LNCAP (cell line): ENCODE results near the gene APOBEC3C.

Experiments
- TF ChIP-seq, protein P1 (sequence below): fragments of 450-650 bp; IDR thresholded peaks from 2 replicates; pipeline ENCODE4 v1.5.1; 2017; ENCODE audit warnings: mild to moderate bottlenecking

The APOBEC3C gene

DNA sequence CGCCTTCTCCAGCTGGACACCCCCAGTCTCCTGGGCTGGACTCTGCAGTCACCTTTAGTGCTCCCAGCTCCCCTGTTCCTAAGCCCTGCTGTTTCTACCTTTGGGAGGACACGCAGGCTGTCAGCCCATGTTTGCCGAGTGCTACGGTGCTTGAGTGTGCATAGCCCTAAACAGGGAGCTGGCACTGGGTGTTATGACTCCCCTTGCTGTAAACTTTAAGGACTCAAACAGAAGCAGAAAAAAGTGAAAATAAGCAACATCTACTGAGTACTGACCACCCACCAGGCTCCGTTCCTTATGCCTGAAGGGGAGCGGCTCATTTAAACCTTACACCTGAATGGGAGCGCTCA, 39.3 kb upstream of the APOBEC3C start:
- TF ChIP-seq, protein P1, sequence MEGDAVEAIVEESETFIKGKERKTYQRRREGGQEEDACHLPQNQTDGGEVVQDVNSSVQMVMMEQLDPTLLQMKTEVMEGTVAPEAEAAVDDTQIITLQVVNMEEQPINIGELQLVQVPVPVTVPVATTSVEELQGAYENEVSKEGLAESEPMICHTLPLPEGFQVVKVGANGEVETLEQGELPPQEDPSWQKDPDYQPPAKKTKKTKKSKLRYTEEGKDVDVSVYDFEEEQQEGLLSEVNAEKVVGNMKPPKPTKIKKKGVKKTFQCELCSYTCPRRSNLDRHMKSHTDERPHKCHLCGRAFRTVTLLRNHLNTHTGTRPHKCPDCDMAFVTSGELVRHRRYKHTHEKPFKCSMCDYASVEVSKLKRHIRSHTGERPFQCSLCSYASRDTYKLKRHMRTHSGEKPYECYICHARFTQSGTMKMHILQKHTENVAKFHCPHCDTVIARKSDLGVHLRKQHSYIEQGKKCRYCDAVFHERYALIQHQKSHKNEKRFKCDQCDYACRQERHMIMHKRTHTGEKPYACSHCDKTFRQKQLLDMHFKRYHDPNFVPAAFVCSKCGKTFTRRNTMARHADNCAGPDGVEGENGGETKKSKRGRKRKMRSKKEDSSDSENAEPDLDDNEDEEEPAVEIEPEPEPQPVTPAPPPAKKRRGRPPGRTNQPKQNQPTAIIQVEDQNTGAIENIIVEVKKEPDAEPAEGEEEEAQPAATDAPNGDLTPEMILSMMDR = no peak

DNA sequence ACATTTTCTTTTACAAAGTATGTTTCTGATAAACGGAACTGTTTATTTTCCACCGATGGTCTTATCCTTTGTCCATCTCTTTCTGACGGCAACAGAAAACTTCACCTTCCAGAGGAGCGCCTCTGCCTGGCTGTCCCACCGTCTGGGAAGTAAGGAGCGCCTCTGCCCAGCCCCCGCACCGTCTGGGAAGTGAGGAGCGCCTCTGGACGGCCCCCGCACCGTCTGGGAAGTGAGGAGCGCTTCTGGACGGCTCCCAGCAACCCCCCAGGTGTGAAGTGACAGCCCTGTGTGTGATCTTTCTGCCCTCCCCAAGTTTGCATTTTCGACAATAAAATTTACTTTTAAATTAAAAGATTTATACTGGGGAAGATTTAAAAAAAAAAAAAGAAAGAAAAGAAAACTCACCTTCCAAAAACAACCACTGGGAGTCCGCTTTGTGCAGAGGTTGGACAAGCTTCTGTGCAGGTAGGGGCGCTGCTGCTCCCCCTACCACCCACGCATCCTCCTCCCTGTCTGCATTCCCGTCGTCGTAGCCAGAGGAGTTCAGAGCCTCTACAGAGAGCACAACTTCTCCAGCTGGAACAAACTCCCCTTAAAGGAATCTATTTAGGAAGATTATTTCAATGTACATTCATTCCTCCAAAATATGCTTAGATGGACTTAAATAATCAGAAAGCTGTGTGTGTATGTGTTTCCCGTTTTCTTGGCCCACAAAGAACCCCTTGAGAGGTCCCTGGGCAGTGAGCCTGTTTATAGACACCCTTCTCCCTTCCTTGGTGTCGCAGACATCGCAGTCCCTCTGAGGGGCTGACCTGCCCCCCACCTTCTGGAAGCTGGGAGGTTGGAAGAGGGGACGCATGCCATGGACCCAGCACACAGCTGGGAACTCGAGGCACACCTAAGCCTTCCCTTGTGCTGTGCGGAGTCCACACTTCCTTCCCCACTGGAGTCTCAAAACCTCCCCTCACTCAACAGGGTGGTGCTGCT, 32.8 kb upstream of the APOBEC3C start:
- TF ChIP-seq, protein P1 = no peak

DNA sequence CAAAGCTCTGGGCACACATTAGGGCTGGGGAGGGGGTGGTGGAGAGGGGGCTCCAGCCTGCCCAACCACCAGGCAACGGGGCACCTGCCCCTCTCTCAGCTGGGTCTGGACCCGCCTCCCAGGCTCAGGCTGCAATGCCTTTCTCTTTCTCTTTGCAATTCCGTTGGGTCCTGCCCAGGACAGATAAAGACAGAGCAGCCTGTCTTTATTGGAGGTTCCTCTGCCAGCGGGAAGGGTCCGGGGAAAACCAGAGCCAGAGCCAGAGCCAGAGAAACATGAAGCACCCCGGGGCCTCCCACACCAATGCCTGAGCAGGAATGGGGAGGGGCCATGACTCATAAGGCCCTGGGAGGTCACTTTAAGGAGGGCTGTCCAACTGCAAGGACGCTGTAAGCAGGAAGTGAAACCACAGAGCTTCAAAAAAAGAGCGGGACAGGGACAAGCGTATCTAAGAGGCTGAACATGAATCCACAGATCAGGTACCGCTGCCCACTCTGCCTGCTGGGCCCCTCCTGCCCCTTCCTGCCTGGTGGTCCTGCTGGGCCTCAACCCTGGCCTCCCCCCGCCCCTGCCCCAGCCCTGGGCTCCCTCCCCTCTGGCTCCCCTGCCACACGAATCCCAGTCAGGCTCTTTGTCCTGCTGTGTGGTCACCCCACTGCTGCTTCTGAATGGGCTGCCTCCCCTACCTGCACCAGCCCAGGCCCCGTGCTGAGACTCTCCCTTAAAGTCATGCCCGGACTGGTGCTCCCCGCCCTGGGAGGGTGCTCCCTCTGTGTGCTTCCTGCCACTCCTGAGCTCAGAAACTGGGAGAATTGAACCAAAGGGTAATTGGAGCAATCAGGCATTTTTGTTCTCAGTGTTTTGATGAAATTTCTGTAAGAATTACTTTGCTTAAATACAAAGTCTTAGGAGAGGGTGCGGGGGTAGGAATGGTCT, 31.8 kb upstream of the APOBEC3C start, which contains the start of gene APOBEC3B:
Gene APOBEC3B, plus strand, starts transcription at position 356 of the 936 bp plus-strand sequence. Its CDS starts 107 bp downstream, at position 463.
- TF ChIP-seq, protein P1 = no peak

DNA sequence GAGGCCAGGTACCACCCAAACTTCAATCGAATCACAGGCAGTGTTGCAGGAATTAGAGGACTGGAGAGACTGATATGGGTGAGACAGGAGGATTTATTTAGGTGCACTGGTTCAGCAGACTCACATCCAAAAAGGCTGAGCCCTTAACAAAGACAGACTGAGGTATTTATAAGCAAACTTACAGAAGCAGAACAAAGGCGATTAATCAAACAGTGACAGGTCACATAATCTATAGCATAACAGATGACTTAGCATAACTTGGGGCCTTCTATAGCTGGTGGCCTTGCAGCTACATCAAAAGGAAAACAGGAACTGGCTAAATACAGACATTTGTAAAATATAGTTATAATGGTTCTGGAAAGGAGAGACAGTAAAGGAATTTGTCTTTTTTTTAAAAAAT, 29.8 kb upstream of the APOBEC3C start:
- TF ChIP-seq, protein P1 = no peak

DNA sequence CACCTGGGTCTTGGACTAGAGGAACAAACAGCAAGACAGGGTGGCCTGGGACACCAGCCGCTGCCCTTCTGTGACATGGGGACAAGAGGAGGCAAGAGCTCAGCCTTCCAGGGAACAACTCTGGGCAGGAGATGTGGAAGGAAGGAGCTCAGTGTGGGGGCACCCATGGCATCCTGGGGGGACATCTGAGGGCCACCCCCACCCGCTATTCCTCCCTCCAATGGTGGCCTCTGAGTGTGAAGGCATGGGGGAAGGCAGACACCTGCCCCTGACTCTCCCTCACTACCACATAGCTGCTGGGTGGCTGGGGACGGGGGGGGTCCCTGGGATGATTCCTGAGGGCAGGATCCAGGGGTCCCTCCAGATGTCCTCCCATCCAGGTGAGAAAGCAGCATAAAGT, 27.4 kb upstream of the APOBEC3C start:
- TF ChIP-seq, protein P1 = no peak

DNA sequence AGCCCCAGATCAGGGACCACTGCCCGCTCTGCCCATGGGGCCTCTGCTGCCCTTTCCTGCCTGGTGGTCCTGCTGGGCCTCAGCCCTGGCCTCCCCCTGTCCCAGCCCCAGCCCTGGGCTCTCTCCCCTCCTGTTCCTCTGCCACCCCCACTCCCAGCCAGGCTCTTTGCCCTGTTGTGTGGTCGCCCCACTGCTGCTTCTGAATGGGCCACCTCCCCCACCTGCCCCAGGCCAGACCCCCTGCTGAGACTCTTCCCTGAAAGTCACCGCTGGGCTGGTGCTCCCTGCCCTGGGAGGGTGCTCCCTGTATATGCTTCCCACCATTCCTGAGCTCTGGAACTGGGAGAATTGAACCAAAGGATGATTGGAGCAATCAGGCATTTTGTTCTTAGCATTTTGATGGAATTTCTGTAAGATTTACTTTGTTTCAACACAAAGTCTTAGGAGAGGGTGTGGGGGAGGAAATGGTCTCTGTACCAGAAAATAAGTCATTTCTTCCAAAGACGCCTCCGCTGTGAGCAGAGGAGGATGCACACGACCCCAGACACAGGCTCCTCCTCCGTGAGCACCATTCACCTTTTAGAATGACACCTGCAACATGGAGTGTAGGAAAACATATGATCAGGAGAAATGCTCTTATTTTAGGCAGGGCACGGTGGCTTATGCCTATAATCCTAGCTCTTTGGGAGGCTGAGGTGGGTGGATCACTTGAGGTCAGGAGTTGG, 26.7 kb upstream of the APOBEC3C start:
- TF ChIP-seq, protein P1 = no peak

DNA sequence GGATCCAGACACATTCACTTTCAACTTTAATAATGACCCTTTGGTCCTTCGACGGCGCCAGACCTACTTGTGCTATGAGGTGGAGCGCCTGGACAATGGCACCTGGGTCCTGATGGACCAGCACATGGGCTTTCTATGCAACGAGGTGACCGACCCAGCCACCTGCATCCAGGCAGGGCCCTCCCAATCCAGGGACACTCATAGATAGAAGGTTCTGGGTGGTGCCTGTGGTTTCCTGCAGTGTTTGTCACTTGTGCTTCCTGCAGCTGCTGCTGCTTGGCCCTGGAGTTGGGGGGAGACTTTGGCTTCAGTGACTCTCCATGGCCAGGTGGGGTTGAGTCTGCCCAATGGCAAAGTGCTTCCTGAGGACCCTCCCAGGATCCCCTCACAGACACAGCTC, 24.6 kb upstream of the APOBEC3C start:
- TF ChIP-seq, protein P1 = no peak
